IPS-18a (cell line): ENCODE measurements around the gene TAL1.
A peak's percentile ranks its signal among the peaks of the same experiment; 100 is the strongest.

ENCODE experiments used
- H3K27ac ChIP-seq: one replicate; pipeline ENCODE4 v1.5.1; 2013; ENCODE audit warnings: low read length
- H3K27me3 ChIP-seq: one replicate; pipeline ENCODE4 v1.6.1; 2013; ENCODE audit warnings: mild to moderate bottlenecking, low read length; ENCODE audit not compliant: control insufficient read depth, insufficient read depth
- H3K36me3 ChIP-seq: one replicate; pipeline ENCODE4 v1.6.1; 2013; ENCODE audit warnings: low read depth, low read length; ENCODE audit not compliant: control insufficient read depth
- H3K4me1 ChIP-seq: one replicate; pipeline ENCODE4 v1.6.1; 2013; ENCODE audit warnings: low read depth, low read length; ENCODE audit not compliant: control insufficient read depth
- H3K4me3 ChIP-seq: one replicate; pipeline ENCODE4 v1.5.1; 2013; ENCODE audit warnings: low read length
- H3K9ac ChIP-seq: one replicate; pipeline ENCODE4 v1.6.1; 2013; ENCODE audit warnings: mild to moderate bottlenecking, low read length, moderate library complexity
- H3K9me3 ChIP-seq: one replicate; pipeline ENCODE4 v1.6.1; 2013; ENCODE audit warnings: low read depth, low read length; ENCODE audit not compliant: control insufficient read depth

Gene TAL1

DNA sequence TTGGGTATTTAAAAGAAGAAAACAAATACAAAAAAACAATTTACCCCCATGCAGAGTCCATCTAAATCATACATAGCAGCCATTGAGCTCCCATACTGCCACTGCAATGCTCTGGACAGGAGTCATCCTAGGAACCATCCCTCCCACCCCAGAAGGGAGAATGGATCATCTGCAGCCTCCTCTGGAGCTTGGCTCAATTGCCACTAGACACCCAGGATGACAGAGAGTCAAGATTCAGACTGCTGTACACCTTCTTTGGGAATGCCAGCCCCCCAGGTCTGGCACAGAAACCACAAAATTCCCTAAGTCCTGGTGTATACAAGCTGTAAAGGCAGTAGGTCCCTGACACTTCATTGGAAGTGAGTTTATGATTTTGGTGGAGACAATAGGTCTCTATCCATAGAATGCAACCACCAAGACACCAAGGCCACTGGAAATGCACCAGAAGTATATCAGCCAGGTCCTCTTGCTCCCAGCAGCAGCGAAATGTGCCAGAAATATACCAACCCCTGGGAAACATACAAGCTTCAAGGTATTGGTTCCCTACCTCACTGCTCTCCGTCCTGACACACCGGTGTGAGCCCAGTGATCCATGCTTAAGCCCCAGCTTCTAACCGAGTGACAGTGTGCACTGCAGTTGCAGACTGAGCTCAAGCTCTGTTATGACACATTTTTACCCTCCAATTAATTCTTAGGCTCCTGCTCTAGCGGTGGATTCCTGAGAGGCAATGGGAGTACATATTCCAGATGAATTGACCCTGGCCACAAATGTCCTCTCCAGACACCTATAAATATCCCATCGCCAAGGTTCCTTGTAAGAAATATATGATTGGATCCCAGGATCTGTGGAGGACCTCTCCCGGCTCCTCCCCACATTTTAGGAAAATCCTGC lies 4.4 kb downstream of the TAL1 start:
- peaks cover 51% of the 10 kb centered on the region for H3K4me1 ChIP-seq
- no peaks in the 10 kb centered on the region for H3K9me3 ChIP-seq
- H3K9ac ChIP-seq = no peak overlapping the region
- no peak overlapping the region for H3K4me3 ChIP-seq
- no peaks in the 10 kb centered on the region for H3K36me3 ChIP-seq
- peaks cover 100% of the 10 kb centered on the region for H3K27me3 ChIP-seq
- no peak overlapping the region for H3K27ac ChIP-seq

DNA sequence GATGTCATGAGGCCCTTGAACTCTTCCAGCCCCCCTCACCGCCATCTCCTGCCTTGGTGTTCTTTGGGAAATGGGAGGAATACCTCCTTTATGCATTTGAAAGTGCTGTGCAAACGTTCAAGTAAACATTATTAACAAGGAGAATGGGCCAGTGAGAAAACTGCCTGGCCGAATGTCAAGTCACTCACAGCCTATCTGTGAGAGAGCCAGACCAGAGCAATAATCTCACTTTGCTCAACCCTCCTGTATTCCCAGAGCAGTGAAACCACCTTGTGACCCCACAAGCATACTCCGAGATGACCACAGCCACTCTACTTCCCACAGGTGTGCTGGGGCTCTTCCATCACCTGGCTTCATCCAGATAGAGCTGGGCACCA lies 5.2 kb downstream of the TAL1 start:
- Histone ChIP-seq H3K36me3 (no peaks in the 10 kb centered on the region), H3K27ac (no peak overlapping the region), H3K4me1 (peaks cover 49% of the 10 kb centered on the region), H3K27me3 (peaks cover 100% of the 10 kb centered on the region), H3K9ac (no peak overlapping the region), H3K4me3 (no peak overlapping the region), H3K9me3 (no peaks in the 10 kb centered on the region)

DNA sequence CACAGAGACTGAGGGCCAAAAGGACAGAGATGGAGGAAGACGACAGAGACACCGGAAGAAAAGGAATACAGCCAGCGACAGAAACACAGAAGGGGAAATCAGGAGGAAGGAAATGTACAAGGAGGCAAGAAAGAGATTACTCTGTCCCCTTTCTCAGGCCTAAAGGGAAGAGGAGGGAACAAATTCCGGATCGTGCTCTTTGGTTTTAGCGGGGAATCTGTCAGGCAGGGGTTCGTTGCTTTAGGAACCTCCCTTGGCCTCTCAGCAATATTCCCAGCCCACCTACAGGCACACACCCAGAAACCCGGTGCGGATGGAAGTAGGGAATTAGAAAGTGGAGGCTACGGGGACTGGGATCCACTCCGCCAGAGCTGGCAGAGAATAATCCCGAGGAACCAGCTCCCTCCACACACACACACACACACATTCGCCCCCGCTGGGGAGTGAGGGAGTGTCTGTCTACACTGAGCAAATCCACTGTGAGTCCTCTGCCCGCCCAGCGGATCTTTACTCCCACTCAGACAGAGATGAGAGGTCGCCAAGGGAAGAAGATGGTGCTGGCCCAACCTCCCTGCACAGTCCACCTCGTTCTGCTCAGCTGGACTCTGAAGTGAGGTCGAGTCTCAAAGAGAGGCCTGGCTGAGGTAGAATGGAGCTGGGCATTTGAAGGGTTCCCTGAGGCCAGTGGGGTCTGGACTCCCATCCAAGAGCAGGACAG lies 5.7 kb downstream of the TAL1 start:
- Histone ChIP-seq H3K4me1 (peaks cover 45% of the 10 kb centered on the region), H3K27me3 (peaks cover 100% of the 10 kb centered on the region)

DNA sequence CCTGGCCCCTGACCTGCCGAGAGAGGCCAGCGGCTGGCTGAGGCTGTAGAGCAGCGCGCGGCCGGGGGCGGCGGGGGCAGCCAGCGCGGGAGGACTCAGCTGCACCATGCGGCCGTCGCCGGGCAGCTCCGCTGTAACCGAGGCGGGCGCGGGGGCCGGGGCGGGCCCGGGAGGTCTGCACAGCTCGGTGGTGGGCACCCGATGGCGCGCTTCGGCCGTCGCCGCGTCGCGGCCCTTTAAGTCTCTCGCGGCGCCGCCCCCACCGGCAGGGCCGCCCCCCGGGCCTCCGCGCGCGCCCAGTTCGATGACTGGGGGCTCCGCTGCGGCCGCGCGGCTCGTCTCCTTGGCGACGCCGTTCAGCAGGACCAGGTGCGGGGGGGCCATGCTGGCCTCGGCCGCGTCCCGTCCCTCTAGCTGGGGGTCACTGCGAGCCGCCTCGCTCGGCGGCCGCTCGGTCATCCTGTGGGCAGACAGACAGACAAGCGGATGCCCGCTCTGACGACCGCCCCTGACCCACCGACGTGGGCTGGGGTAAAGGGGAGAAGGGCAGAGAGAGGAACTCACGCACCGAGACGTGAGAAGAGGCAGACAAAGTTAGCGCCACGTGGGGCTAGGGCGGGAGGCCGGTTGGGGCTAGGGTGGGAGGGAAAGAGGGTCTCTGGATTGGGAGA lies 6.5 kb downstream of the TAL1 start:
- no peak overlapping the region for H3K9ac ChIP-seq
- H3K36me3 ChIP-seq = no peaks in the 10 kb centered on the region
- H3K27me3 ChIP-seq = peaks cover 100% of the 10 kb centered on the region
- H3K9me3 ChIP-seq = no peaks in the 10 kb centered on the region
- peaks cover 42% of the 10 kb centered on the region for H3K4me1 ChIP-seq
- no peak overlapping the region for H3K27ac ChIP-seq
- peak overlapping the region; percentile 31 for H3K4me3 ChIP-seq

More for the DNA sequence above, 5.7 kb downstream of the TAL1 start:
- Histone ChIP-seq H3K4me3 (peak overlapping the region; percentile 31), H3K9me3 (no peaks in the 10 kb centered on the region), H3K27ac (no peak overlapping the region), H3K9ac (no peak overlapping the region), H3K36me3 (no peaks in the 10 kb centered on the region)

DNA sequence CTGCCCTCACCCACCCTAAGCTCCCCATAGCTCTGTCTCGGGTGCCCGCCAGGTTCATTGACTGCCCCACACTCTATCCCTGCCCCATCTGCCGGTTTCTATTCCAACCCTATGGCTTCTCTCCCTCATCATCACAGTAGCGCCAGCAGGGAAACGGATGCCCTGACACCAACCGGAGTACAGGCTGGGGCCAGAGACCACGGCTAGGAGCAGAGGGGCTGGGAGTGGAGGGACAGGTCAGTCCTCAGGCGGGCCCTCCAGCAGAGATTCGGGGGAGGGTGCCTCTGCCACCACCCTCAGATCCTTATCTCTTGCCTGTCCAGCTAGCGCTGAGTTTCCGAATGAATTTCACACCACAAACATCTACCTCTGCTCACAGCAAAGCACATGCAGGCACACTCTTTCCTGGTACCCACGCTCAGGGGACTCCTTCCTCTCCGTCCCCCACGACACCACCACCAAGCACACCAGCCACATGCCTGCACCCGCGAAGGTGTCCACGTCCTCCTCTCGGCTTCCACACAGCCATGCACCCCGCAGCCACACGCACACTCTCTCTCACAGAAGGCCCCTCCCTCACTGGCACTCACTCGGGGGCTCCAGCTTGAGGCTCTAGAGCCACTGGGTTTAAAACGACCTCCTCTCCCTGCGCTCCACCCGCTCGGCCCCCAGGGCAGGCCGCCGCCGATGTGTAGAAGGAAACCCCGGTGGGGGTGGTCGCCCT lies 7.2 kb downstream of the TAL1 start:
- Histone ChIP-seq H3K9ac (no peak overlapping the region), H3K36me3 (no peaks in the 10 kb centered on the region), H3K4me3 (peak overlapping the region; percentile 37), H3K27me3 (peaks cover 99% of the 10 kb centered on the region), H3K9me3 (no peaks in the 10 kb centered on the region), H3K4me1 (peaks cover 35% of the 10 kb centered on the region), H3K27ac (no peak overlapping the region)

DNA sequence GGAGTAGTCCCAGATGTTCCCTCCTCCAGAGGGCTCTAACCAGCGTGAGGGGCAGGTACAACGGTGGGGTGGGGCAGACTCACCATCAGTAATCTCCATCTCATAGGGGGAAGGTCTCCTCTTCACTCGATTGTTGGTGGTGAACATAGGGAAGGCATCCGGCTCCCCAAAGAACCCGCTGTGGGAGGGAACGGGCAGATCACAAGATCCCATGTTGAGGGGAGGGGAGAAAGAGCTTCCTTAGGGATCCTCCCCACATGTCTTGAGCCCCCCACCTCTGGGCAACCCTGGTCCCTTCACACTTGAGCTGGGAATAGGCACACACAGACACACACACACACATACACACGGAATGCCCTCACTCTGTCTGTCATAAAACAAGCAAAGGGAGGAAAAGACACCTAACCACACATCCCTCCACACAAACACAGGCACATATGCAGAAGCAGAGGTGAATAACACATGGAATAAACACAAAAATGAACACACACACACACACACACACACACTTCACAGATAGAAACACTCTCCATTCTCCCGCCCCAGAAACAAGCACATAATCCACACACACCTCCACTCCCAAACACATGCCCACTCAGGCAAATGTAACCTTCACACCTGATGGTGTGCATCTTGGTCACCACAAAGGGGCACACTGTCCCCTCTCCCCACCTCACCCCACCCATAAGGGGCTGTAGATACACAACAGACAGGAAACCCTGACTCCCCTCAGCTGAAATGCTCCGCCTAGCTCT lies 7.9 kb downstream of the TAL1 start:
- Histone ChIP-seq H3K36me3 (no peaks in the 10 kb centered on the region), H3K27ac (no peak overlapping the region), H3K9ac (no peak overlapping the region), H3K9me3 (no peaks in the 10 kb centered on the region), H3K27me3 (peaks cover 93% of the 10 kb centered on the region), H3K4me1 (peaks cover 28% of the 10 kb centered on the region), H3K4me3 (no peak overlapping the region)

DNA sequence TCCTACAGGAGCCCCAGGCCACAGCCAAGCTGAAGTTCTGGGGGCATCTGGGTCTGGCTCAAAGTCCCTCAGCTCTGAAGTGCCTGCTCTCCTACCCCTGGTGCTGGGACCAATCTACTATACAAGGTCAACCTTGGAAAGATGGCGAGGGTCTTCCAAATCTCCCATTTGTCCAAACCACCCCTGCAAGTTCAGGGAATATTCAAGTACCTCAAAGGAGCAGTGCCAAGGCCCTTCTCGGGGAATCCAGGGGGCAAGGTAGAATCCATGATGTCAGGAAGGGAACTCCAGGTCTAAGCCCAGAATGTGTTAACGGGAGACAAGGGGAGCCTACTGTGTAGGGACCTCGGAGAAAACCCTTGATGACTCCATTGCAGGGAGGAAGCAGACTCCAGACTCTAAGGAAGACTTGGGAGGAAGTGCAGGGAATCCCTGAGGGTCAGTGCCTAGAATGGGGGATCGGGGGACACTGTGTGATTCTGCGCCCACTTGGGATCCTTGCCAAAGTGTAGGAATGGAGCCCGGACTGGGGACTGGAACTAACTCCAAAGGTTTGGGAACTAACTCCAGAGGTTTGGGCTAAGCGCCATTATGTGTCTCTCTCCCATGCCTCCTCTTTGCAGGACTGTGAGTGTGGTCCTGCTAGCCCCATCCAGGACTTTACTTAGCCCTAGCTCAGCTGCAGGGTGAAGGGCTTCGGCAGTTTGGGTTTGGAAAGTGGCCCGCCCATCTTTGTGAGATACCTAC lies 8.7 kb downstream of the TAL1 start:
- Histone ChIP-seq H3K9ac (no peak overlapping the region), H3K9me3 (no peaks in the 10 kb centered on the region), H3K4me1 (peaks cover 20% of the 10 kb centered on the region), H3K27me3 (peaks cover 93% of the 10 kb centered on the region), H3K36me3 (no peaks in the 10 kb centered on the region), H3K27ac (no peak overlapping the region), H3K4me3 (no peak overlapping the region)

DNA sequence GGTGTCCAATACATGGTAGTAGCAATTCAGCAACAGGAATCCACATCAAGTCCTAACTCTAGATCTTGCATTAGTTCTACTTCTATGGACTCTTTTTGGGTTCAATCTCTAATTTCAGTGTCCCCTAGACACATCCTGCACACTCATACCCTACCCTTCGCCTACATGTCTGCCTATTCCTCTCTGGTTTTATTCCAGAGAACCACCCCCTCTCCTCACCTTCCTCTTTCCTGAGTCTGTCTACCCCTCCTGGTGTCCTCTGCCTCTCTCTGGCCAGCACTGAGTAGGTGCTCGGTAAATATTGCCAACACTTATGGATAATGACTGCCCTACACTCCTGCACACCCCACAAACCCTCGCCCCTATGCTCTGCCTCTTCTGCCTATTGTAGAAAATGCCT lies 9.5 kb downstream of the TAL1 start:
- Histone ChIP-seq H3K36me3 (no peaks in the 10 kb centered on the region), H3K9me3 (no peaks in the 10 kb centered on the region), H3K27ac (no peak overlapping the region), H3K4me1 (peaks cover 15% of the 10 kb centered on the region), H3K4me3 (no peak overlapping the region), H3K27me3 (peaks cover 90% of the 10 kb centered on the region), H3K9ac (no peak overlapping the region)

DNA sequence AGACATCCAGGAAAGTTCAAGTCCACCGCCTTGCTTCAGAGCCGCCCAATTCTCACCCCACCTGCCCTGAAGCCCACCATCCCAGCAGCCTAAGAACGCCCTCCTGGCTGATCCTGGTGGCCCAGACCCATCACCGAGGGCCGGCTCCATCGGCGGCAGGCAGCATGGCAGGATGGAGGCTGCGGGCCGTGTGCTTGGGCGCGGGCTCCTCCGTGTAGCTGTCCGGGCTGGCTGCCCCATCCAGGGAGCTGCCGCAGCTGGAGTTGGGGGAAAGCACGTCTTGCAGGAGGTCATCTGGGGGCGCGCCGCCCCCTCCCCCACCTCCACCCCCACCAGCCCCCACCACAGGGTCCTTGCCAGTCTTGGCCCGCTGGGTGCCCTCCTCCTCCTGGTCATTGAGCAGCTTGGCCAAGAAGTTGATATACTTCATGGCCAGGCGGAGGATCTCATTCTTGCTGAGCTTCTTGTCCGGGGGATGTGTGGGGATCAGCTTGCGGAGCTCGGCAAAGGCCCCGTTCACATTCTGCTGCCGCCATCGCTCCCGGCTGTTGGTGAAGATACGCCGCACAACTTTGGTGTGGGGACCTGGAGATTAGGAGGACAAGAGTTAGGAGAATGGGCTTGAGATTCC lies 12.3 kb downstream of the TAL1 start:
- Histone ChIP-seq H3K9ac (no peak overlapping the region), H3K9me3 (no peaks in the 10 kb centered on the region), H3K27ac (no peak overlapping the region), H3K4me3 (no peak overlapping the region), H3K36me3 (no peaks in the 10 kb centered on the region), H3K4me1 (peaks cover 8% of the 10 kb centered on the region), H3K27me3 (peaks cover 62% of the 10 kb centered on the region)

DNA sequence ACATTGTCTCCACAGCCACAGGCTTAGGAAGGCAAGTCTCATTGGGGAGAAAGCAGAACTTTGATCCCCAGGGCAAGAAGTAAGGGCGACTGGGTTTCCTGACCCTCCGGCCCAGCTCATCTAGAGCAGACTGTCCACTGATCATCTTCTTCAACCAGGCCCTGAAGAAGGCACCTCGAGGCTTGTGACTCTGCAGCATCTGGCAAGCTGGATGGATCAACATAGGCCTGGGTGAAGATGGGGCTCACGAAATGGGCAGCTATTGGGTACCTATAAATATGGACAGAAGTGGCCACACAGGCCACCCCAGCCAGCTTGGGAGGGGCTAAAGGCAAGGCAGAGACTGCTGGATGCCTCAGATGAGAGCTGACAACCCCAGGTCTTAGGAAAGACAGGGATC lies 13.0 kb downstream of the TAL1 start:
- Histone ChIP-seq H3K27me3 (peaks cover 59% of the 10 kb centered on the region), H3K4me1 (peaks cover 6% of the 10 kb centered on the region), H3K9me3 (no peaks in the 10 kb centered on the region), H3K4me3 (no peak overlapping the region), H3K36me3 (no peaks in the 10 kb centered on the region), H3K27ac (no peak overlapping the region), H3K9ac (no peak overlapping the region)
